HG03442 (cell line): ENCODE results near the gene HS3ST5.
A peak's percentile ranks its signal among the peaks of the same experiment; 100 is the strongest.
"Not testable (repeated sequence)": the region's sequence is repeated elsewhere in the genome, so short reads cannot be mapped to it uniquely, and the experiment has no call there.

Experiments used
- ATAC-seq: cut with Tn5 transposase; IDR thresholded peaks from one replicate; pipeline ENCODE4 v1.9.1; 2021; ENCODE audit warnings: mild to moderate bottlenecking, moderate library complexity; ENCODE audit not compliant: unreplicated experiment

The HS3ST5 gene

DNA sequence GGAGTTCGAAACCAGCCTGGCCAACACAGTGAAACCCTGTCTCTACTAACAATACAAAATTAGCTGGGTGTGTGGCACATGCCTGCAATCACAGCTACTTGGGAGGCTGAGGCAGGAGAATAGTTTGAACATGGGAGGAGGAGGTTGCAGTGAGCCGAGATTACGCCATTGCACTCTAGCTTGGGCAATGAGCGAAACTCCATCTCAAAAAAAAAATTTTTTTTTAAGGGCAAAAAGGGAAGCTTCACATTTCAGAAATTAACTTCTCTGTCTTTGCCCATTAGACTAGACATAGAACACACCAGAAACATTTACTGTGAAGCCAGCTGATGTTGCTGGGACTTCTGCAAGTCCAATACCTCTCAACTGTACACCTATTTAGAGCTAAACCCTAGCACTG lies 281.1 kb downstream of the HS3ST5 start:
- ATAC-seq, result no peak

DNA sequence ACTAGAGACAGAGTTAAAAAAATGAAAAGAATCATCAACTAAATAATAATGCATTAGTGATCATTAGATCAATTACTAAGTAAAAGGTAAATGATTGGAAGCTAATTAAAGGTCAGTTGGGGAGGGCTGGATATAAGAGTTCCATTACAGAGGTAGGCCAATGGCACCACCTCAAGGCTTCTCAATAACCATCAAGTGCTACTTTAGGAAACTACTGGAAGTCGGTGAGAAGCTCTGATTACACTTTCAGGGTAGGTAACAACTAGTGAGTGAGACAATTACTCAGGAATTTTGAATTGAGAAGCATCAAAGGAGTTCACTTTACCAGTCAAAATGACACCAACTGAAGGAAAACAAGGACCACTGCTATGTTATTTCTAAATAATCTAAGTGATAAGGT lies 281.7 kb downstream of the HS3ST5 start:
- ATAC-seq, result no peak

DNA sequence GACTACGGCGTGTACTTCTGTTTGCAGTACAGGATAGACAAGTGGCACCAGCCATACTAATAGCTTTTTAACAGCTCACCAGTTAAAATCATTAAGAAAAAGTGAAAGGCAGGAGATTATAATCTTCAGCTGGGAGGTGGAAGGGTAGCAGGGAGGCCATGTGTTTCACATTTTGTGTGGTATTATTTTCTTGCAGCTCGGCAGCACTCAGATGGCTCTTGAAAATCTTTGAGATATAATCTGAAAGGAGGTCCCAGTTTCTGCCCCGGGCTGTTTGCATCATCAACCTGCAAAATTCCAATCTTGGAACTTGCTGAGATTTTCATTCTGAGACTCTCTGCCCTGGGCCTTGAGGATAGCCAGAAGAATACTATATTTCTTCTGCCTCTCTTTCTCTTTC lies 284.4 kb downstream of the HS3ST5 start:
- ATAC-seq, result no peak

DNA sequence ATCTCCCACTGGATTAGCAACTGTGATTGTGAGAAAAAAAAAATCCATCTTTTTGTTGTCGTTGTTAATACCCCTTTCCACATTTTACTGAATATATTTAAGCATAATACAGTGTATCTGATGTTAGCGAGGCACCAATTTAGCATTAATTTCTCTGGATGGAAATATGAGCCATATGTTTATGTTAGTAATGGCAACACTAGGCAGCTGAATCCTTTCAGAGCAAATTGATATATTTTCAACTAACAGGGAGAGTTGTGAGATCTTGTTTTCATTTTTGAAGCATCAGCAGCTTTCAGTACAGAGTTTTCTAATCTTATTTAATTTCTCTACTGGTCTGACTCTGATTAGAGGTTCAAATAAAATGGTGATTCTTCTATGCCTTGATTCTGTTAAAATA lies 287.1 kb downstream of the HS3ST5 start:
- no peak for ATAC-seq

DNA sequence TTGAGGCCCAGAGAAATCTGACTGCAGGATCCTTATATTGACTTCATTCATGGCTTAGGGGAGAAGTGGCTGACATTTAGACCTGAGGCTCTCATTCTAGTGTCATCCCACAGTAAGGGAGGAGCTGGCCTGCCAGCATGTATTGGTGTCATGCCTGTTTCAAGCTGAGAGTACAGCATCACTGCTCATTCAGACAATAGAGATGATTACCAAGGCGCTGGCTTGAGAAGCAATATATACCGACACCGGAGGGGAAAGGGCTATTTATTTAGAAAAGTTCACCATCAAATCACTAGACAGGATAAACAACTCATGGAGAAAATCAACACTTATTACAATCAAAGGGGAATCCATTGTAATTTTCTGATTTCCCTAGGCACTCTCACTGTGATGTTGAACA lies 287.5 kb downstream of the HS3ST5 start:
- no peak for ATAC-seq

DNA sequence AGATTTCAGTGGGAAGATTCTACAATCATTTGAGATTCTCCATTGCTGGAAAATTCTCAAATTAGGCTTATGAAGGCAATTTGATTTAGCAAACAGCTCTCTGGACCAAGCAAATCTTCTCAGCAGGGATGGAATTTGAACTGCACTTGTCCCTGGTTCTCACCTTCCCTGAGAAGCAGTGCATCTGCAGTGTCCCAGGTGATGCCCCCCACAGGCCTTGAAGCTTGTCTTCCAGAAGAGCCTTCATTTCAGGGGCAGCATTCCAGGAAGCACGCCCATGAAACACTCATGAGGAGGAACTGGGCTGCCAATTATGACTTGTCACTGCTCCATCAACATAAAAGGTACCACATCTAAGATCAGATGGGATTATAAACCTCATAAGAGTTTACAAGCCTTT lies 289.0 kb downstream of the HS3ST5 start:
- ATAC-seq, result no peak

DNA sequence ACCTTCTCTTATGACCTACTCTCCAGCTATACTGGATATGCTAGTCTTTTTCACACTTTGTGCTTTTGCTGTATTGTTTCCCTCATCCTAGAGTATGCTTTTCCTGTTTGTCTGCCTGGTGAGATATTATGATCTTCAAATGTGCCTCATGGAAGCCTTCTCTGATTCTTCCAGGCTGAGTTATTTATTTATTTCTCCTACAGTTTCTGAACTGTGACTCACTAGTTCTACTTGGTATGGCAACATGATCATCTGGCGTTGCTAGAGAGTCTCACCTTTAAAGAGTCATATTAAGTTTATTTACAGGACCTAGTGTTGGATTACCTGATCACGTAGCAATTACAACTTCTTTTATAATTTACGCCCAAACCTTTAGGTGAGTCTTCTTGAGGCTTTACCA lies 290.7 kb downstream of the HS3ST5 start:
- ATAC-seq, result no peak

DNA sequence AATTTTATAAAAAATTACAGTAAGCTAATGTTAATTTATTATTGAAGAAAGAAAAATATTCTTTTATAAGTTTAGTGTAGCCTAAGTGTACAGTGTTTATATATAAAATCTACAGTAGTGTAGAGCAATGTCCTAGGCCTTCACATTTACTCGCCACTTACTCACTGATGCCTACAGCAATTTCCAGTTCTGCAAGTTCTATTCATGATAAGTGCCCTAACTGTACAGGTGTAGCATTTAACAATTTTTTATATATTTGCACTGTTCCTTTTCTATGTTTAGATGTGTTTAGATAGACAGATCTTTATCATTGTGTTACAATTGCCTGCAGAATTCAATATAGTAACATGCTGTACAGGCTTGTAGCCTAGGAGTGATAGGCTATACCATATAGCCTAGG lies 291.8 kb downstream of the HS3ST5 start:
- no peak for ATAC-seq

DNA sequence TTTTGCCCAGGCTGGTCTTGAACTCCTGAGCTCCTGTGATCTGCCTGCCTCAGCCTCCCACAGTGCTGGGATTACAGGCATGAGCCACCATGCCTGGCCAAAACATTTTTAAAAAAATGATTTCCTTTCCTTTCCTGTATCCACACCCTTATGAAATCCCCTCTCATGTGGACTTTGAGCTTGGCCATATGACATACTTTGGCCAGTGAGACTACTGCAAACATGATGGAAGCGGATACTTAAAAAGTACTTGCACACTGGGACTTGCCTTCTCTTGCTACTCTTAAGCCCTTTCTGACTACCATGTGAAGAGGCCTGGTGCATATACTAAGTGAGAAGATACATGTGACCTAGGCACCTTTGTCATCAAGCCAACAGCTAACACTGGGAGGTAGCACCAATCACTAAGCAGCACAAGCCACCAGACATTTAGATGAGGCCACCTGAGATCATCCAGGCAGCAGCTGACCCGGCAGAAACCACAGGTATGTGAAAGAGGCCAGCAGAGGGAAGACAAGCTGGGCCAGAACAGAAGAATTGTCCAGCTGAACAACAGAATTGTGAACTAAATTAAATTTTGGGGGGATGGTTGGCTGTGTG lies 293.4 kb downstream of the HS3ST5 start:
- no peak for ATAC-seq

DNA sequence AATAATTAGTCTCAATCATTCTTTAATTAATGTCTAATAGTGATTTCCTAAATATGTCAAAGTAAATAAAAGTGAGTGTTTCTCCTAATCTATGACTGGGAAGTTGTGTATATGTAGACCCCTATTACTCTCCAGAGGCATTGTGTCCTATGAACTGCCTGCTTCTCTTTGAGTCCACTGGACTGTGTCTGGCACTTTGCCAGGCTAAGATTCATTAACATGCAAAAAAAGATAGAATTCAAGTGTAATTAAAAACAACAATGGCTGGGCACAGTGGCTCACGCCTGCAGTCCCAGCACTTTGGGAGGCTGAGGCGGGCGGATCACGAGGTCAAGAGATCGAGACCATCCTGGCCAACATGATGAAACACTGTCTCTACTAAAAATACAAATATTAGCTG lies 298.3 kb downstream of the HS3ST5 start:
- ATAC-seq, result not testable (repeated sequence)

DNA sequence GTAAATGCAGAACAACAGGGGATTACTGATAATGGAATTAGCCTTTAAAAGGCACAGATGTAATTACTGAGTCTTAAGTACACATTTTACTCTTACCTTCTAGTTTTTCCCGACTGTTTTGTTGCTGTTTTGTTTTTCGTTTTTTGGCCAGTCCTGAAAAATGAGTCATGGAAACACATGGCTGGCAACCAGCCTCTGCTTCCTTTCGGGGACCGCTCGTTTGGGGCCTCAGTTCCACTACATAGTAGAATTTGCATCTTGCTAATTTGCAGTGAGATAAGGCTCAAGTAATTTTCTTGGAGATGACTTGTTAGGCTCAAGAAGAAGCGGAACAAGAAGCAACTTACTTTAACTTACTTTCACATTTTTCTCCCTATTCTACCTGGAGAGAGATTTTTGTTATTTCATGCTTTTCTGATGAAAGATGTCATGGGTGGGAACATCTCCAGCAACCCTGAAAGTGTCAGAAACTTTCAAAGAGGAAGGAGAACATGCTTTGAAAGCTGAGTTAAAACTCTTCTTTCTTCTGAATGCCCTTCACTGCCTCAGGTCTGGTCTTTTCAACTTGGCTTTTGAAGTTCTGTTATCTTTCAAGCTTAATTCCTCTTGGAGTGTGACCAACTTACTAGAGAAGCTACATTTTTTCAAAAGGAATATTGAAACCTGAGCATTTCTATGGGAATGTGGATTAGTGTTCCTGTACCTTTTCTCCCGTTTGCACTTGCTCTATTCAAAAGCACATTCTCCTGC lies 300.4 kb downstream of the HS3ST5 start:
- ATAC-seq, result peak; percentile 42

DNA sequence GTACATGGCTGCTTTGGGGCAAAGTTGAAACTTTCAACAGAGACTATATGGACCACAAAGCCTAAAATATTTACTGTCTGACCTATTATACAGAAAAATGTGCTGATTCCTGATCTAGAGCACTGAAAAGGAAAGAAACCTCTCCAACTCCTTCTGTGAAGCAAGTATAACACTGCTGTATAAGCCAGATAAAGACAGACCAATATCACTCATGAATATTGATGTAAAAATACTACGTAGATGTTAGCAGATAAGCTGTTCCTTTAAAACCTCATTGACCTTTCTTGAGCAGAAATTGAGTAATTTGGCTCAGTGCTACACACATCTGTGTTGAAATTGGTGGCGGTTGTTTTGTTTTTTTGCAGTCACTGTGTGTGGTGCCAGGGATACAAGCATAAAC lies 302.0 kb downstream of the HS3ST5 start:
- ATAC-seq, result no peak

DNA sequence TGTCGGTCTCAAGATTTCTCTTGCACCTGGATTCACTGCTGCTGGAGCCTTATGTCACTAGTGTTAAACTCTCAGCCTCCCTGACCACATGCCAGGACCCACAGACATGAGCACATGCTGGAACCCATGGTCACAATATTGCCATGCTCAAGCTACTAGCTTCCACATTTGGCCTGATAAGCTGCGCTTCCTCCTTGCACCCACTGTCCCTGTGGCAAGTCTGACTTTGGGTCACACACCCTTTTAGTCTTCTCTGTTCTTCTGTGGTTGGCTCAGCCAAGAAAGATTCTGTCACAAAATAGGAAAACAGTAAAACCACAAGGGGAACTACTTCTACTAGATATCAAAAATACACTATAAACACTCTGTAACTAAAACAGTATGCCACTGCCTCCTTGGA lies 303.0 kb downstream of the HS3ST5 start:
- ATAC-seq, result no peak

DNA sequence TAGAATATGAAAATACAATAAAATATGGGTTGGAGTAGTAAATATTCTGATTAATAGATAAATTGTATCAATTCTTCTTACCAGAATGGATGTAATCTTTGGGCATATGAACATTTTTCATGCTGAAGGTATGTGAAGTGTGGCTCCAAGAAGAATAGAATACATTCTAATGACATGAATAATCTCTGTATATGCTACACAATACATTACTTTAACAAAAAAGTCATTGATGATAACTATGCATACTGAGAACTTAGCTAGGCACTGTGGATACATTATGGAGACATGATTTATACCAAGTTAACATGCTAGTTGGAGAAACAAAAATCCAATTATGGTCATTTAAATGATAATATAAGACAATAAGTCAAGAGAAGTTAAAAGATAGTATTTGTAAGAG lies 309.2 kb downstream of the HS3ST5 start:
- ATAC-seq, result no peak

DNA sequence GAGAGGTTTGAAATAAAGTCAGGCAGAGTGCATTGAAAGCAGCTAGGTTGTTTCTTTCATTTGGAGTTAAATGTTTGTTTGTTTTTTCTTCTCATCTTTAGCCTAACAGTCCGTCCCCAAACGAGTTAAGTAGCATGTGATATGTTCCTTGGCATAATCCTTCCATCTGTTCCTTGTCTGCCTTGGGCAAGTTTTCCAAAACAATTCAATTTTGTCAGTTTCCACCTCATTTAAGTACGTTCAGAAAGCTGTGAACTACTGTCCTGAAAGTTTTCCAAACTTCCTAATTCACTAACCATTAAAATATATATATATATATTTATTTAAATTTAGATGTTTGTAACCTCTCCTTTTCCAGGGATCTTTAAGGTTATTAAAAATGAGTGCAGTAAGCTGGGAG lies 310.1 kb downstream of the HS3ST5 start:
- ATAC-seq, result no peak

DNA sequence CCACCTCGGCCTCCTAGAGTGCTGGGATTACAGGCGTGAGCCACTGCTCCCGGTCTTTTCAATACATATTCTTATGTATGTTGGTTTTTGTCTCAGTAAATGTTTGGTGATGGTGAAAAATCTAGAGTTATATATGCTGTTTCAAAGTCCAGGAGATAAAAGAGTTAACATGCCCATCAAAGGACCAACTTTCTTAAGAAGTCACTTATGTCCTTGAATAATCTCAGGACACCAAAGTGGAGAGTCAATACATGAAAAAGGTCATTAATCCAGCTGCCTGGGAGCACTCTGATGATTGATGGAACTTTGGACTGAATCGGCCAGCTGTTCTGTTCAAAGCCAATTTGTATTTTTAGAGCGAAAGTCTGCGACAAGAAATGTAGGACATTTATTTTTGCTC lies 312.1 kb downstream of the HS3ST5 start:
- no peak for ATAC-seq

DNA sequence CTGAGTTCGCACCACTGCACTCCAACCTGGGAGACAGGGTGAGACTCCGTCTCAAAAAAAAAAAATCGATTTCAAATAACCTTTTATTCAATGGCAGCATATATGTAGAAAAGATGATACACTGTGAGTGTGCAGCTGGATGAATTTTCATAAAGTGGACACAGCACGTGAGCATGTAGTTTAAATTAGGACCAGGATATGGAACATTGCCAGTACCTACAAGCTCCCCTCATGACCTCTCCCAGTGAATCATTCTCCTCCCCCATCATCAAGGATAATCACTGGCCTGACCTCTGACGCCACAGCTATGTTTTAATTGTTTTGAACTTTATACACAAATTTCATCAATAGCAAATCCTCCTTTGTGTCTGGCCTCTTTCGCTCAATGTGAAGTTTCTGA lies 318.1 kb downstream of the HS3ST5 start:
- no peak for ATAC-seq

DNA sequence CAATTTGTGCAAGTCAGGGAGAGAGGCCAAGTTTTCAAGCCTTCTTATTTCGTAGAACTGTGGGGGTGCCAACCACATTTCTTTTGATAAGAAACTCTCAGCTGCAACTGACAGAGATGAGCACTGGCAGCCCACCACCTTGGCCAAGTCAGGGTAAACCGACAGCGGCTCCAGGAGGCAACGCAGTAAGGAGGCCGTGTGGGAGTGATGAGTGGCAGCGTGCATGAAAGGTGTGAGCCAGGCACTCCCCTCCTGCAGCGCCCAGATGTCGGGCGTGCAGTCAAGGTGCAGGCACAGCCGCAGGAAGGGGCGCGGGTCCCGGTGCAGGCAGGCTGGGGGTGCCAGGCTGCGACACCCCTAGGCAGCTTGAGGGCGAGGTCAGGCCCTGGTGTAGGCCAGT lies 322.6 kb downstream of the HS3ST5 start:
- ATAC-seq, result no peak

DNA sequence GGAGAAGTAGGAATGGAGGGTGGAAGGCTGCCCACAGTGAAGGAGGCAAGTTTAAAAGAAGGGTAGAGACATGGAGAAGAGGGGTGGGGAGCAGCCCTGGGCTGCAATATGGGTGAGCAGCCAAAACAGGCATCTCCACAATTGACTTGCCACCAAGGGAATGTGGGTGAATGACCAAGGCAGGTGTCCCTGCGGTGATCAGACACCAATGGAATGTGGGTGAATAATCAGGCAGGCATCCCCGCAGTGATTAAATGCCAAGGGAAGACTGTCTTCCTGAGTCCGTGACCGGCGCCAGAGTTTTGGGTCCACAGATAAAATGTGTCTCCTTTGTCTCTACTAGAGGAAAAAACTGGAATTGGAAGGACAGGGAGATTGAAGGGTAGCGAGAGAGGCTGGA lies 325.7 kb downstream of the HS3ST5 start:
- ATAC-seq, result not testable (repeated sequence)

DNA sequence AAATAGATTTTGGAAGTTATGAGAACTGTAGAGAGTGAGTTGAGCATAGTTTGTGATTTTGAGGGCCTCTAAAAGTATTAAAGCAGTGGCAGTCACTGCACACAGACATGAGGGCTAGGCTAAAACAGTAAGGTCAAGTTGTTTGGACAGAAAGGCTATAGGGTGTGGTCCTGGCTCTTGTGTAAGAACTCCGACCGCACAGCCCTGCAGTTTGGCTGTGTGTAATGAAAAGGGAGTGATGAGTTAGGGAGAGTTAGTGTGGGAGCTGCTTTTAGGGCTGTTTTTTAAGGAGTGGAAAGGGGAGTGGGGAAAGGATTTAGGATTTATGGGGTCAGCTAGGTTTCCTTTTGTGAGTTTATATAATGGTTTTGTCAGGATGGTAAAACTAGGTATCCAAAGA lies 328.7 kb downstream of the HS3ST5 start:
- not testable (repeated sequence) for ATAC-seq

DNA sequence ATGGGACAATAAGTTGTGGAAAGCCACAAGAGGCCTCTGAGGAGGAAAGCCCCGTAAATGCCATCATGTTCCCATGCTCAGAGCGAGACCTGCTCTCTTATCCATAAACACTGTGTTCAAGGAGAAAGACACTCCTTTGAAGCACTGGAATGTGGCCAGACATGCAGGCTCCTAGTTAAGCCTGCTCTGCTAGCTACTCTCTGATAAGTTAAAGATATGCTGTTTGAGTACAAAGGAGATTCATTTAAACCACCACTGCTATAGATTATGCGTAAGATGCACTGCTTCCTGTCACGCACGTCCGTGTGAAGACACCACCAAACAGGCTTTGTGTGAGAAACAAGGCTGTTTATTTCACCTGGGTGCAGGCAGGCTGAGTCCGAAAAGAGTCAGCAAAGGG lies 331.3 kb downstream of the HS3ST5 start:
- not testable (repeated sequence) for ATAC-seq

DNA sequence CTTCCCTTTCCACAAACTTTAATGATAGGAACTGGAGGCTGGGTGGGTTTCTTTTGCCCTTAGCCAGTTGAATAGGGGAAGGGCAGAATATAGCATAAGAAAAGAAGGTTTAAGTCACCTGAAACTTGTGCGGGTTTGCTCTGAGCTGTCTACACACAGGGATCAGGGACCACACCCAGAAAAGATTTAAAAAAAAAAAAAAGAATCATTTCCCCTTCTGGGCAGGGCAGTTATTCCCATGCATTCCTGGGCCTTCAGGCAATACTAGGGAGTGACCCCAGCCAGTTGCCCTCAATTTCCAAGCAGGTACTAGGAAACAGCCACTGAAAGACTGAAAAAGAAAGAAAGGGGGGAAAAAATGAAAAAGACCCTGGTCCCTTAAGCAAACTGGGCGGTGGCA lies 332.3 kb downstream of the HS3ST5 start:
- no peak for ATAC-seq

DNA sequence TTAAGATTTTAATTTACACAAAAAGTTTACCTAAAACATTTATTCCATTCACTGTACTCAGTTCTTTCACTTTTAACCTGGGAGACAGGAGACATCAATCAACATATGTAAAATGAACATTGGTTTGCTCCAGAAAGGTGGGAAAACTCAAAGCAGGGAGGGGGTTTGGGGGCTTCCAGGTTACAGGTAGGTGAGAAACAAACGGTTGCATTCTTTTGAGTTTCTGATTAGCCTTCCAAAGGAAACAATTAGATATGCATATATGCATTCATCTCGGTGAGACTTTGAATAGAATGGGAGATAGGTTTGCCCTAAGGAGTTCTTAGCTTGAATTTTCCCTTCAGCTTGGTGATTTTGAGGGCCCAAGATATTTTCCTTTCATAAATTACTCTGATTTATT lies 333.6 kb downstream of the HS3ST5 start:
- ATAC-seq, result no peak
